ENCODE data around the gene LAMA2.

Gene LAMA2, protein sequence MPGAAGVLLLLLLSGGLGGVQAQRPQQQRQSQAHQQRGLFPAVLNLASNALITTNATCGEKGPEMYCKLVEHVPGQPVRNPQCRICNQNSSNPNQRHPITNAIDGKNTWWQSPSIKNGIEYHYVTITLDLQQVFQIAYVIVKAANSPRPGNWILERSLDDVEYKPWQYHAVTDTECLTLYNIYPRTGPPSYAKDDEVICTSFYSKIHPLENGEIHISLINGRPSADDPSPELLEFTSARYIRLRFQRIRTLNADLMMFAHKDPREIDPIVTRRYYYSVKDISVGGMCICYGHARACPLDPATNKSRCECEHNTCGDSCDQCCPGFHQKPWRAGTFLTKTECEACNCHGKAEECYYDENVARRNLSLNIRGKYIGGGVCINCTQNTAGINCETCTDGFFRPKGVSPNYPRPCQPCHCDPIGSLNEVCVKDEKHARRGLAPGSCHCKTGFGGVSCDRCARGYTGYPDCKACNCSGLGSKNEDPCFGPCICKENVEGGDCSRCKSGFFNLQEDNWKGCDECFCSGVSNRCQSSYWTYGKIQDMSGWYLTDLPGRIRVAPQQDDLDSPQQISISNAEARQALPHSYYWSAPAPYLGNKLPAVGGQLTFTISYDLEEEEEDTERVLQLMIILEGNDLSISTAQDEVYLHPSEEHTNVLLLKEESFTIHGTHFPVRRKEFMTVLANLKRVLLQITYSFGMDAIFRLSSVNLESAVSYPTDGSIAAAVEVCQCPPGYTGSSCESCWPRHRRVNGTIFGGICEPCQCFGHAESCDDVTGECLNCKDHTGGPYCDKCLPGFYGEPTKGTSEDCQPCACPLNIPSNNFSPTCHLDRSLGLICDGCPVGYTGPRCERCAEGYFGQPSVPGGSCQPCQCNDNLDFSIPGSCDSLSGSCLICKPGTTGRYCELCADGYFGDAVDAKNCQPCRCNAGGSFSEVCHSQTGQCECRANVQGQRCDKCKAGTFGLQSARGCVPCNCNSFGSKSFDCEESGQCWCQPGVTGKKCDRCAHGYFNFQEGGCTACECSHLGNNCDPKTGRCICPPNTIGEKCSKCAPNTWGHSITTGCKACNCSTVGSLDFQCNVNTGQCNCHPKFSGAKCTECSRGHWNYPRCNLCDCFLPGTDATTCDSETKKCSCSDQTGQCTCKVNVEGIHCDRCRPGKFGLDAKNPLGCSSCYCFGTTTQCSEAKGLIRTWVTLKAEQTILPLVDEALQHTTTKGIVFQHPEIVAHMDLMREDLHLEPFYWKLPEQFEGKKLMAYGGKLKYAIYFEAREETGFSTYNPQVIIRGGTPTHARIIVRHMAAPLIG (N-terminal part only)

GRCh38 chr6:128882991-128883611 is at the start of gene LAMA2:
Gene LAMA2, plus strand, starts transcription at chr6:128883138. Its CDS starts 108 bp downstream, at chr6:128883246.
- no peak for DNase-seq (ENCODE audit: low read depth in 2 of 2)

- DNase-seq (ENCODE audit: low read depth in 2 of 2): no peak
Measured at GRCh38 chr6:128836761-128837160, 46.2 kb upstream of the LAMA2 start.

DNA sequence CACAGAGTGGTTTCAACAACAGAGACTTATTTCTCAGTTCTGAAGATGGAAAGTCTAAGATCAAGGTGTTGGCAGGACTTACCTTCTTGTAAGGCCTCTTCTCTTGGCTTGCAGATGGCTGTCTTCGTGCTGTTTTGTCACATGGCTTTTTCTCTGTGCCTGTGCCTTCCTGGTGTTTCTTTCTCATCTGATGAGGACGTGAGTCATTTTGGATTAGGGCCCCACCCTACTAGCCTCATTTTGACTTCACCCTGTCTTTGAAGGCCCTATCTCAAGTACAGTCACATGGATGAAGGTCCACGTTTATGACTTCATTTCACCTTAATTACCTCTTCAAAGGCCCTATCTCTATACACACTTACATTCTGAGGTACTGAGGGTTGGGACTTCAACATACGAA is 41.4 kb upstream of the LAMA2 start:
- no peak for DNase-seq (ENCODE audit: low read depth in 2 of 2)

GRCh38 chr6:128844598-128844997 is 38.3 kb upstream of the LAMA2 start:
- DNase-seq (ENCODE audit: low read depth in 2 of 2): no peak

DNA sequence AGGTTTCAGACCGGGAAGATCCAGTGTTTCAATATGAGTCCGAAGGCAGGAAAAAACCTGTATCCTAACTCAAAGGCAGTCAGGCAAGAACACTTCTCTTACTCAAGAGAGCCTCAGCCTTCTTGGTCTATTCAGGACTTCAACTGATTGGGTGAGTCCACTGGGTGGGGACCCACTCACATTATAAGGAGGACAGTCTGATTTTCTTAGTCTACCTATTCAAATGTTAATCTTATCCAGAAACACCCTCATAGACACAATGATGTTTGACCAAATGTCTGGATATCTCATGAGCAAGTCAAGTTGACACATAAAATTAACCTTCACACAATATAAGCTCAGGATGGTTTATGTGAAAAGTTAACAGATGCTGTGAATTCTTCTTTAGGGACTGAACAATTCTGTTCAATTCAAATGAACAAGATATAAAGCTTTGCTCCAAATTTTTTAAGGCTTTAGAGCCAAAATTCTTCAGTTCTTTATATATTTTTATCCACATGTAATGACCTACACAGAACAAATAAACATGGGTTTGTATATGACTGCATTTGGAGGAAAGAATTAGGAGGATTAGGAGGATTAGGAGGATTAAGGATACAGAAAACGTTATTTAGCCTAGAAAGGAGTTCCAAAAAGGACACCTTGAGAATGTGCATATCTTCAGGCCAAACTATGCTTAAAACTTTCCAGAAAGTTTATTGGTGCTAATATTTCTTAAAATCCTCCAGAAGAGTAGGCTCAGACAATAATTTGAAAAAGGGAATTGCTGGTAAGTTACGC is 35.3 kb upstream of the LAMA2 start:
- no peak for DNase-seq (ENCODE audit: low read depth in 2 of 2)

DNA sequence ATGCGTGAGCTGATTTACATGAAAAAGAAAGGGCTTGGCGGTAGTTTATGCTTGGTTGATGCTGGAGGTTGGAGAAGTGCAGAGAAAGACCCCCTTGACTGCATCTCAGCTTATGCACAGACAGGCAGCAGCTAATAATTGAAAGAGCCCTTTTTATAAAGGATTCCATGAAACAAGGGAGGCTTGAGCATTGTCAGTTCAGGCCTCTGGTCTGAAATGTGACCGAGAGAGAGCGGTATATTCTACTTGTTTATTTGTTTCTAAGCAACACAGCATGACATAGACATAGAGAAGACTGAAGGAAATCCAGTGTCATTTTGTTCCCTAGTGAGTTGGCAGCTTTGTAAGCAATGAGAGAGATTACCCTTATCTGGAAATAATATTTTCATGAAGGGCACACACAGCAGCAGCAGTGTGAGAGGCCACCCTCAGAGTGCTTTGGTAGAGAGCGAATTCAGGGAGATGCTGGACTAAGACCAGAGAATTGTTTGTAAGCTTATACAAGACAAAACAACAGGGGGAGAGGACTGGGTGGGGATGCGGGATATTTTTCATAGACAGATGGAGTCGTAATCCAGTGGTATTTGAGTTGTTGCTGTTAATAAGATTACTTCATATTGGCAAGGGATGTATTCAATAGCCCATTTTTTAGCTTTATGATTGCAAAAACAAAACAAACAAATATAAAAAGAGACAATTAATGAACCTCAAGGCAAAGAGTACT is 34.6 kb upstream of the LAMA2 start:
- no peak for DNase-seq (ENCODE audit: low read depth in 2 of 2)

- no peak for DNase-seq (ENCODE audit: low read depth in 2 of 2)
Measured at GRCh38 chr6:128855581-128856085, 27.3 kb upstream of the LAMA2 start.

DNA sequence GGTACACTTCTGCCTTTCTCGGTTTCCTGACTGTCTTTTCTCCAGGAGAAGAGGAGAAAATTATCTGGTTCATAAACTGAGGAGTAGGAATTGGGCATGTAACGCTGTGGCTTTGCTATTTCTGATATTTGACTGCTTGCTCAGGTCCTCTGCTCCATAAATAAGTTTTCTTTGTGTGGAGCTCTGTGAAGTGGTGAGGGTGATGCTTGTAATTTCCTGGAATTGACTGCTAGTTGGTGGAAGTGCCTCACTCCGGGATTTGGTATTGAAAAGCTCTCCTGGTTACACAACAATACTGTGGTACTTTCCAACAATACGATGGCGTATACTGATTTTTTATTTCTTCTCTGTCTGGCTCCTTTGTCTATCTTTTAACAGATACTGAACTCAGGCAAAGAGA is 25.1 kb upstream of the LAMA2 start:
- DNase-seq (ENCODE audit: low read depth in 2 of 2): no peak

DNA sequence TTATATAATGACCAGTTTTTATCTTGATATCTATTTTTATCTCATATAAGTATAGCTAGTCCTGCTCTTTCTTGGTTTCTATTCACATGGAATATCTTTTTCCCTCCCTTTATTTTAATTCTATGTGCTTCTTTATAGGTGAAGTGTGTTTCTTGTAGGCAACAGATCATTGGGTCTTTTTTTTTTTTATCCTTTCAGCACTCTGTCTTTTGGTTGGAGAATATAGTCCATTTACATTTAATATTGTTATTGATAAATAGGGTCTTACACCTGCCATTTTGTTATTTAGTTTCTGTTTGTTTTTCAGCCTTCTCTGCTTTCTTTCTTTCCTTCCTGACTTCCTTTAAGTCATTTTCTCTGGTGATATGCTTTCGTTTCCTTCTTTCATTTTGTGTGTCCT is 22.2 kb upstream of the LAMA2 start:
- no peak for DNase-seq (ENCODE audit: low read depth in 2 of 2)

DNA sequence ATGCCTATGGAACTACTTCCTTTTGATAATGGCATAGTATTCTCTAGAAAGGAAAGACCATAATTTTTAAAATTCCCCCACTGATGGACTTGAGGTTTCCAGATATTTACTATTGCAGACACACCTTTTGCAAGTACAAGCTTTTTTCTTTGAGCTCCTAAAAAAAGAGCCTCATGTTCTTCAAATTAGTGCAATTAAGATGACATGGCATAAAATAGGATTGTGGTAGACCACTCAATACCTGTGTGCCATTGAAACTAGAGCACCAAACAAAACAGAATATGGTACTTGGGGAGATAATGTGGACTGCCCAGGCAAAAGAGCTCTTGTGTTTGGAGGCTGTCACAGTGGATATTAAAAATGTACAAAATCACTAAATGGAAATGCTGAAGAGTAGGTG is 19.0 kb upstream of the LAMA2 start:
- no peak for DNase-seq (ENCODE audit: low read depth in 2 of 2)

DNA sequence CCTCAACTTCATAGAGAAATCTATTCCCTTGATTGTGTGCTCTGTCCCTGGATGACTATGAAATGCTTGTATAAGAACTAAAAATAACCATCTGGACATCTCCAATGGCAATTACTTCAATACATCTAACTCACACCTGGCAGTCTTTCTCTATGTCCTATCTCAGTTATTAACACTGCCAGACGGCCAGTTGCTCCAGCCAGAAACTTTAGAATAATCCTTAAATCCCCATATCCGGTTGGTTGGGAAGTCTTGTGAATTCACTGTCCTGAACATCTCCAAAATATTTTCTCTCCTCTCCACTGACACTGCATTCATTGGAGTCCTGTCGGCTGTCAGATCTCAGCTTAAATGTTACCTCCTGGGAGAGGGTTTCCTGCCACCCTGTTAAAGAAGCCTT is 12.2 kb upstream of the LAMA2 start:
- DNase-seq (ENCODE audit: low read depth in 2 of 2): no peak

- no peak for DNase-seq (ENCODE audit: low read depth in 2 of 2)
Measured at GRCh38 chr6:128874863-128875262, 8.1 kb upstream of the LAMA2 start.

DNA sequence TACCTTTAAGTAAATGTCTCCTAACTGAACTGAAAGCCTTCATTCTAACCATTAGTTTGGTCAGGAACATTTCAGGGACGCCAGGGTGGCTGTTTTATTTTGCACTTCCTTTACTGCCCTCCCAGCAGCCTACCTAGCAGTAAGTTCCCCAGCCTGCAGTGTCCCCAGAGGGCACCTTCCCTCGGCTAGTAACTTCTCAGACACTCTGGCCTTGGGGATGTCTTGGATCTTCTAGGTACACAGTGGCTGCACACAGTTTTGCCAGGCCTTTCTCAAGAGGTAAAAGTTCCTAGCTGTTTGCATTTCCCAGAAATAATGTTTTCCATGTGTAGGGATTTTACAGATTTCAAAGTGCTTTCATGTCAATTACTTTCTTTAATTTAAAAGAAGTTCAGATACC is 378 bp upstream of the LAMA2 start:
- DNase-seq (ENCODE audit: low read depth in 2 of 2): no peak

GRCh38 chr6:128883906-128884305 is 968 bp downstream of the LAMA2 start:
- DNase-seq (ENCODE audit: low read depth in 2 of 2): no peak

- no peak for DNase-seq (ENCODE audit: low read depth in 2 of 2)
Measured at GRCh38 chr6:128885381-128885780, 2.4 kb downstream of the LAMA2 start.

DNA sequence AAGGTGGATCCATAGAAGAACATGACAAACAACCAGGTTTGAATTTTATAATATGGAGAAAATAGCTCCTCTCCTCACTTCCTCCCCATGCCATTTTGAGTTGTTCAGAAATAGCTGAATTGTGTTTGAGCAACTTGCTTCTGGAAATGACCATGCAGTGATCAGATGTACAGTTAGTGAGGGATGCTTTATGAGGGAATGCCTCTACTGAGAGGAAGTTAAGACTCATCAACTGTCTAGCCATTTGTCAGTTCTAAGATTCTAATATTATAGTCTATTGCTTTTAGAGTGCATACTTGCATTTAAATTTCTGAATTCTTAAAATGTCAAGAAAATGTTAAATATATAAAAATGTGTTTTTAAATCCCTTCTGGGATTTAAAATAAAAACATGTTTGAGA is 3.8 kb downstream of the LAMA2 start:
- DNase-seq (ENCODE audit: low read depth in 2 of 2): no peak

- no peak for DNase-seq (ENCODE audit: low read depth in 2 of 2)
Measured at GRCh38 chr6:128888444-128889175, 5.7 kb downstream of the LAMA2 start.

DNA sequence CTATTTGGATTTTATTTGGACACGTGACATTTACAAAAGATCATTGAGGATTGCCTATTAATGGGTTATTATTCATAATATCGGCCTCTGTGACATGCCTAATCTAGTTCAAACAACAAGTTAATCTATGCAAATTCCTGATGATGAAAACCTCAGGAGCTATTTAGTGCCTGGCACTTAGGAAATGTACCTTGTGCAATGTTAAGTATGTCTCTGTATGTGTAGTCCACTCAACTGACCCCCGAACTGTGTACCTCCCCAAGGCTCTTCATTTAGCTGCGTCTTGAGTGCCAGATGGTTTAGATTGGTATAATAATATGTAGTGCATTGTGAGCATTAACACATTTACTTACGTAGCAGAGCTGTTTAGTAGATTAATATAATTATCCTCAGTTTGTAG is 6.9 kb downstream of the LAMA2 start:
- no peak for DNase-seq (ENCODE audit: low read depth in 2 of 2)

GRCh38 chr6:128892079-128892478 is 9.1 kb downstream of the LAMA2 start:
- DNase-seq (ENCODE audit: low read depth in 2 of 2): no peak

All from stimulated activated CD8-positive, alpha-beta memory T cell treated with anti-CD3 and anti-CD28 coated beads, Interleukin-15, amount 100 ng/mL, for 4 hours (primary cell).